Measurements from ENCODE around the gene SIX1.

- no peak for TF ChIP-seq CTCF (IDR thresholded peaks at IDR 0.05)
- TF ChIP-seq POLR2A (IDR thresholded peaks at IDR 0.05): no peak
- no peak for TF ChIP-seq POLR2AphosphoS5 (IDR thresholded peaks at IDR 0.05)
Observed at GRCh38 chr14:60618241-60618640, 31.0 kb downstream of the SIX1 start.
